BLaER1 (cell line): ENCODE measurements around the gene MRRF.

Source experiments
- H3K27ac ChIP-seq: shearing (Covaris generic); formaldehyde crosslinking; 2 replicates; pipeline ENCODE4 v1.8.1; 2022
- H3K27me3 ChIP-seq: shearing (Covaris generic); formaldehyde crosslinking; 2 replicates; pipeline ENCODE4 v1.8.1; 2022
- H3K36me3 ChIP-seq: shearing (Covaris generic); formaldehyde crosslinking; 2 replicates; pipeline ENCODE4 v1.8.1; 2022
- H3K4me1 ChIP-seq: shearing (Covaris generic); formaldehyde crosslinking; 2 replicates; pipeline ENCODE4 v1.8.1; 2022
- H3K4me2 ChIP-seq: shearing (Covaris generic); formaldehyde crosslinking; 2 replicates; pipeline ENCODE4 v1.8.1; 2022
- H3K4me3 ChIP-seq: shearing (Covaris generic); formaldehyde crosslinking; 2 replicates; pipeline ENCODE4 v1.8.1; 2022
- H3K9ac ChIP-seq: shearing (Covaris generic); formaldehyde crosslinking; 2 replicates; pipeline ENCODE4 v1.8.1; 2022
- H3K9me3 ChIP-seq: shearing (Covaris generic); formaldehyde crosslinking; 2 replicates; pipeline ENCODE4 v1.8.1; 2022
- H4K20me1 ChIP-seq: shearing (Covaris generic); formaldehyde crosslinking; 2 replicates; pipeline ENCODE4 v1.8.1; 2022
- Cebpa-rat ChIP-seq: shearing (Covaris generic); IDR thresholded peaks from 2 replicates; pipeline ENCODE4 v1.8.1; 2022

The MRRF gene

GRCh38 chr9:122364117-122364782 is 99.6 kb downstream of the MRRF start:
- Histone ChIP-seq H3K9ac (no peak overlapping the region), H3K9me3 (no peaks in the 10 kb centered on the region), H3K4me2 (no peak overlapping the region), H4K20me1 (no peaks in the 10 kb centered on the region), H3K4me1 (peaks cover 24% of the 10 kb centered on the region), H3K27ac (no peak overlapping the region), H3K27me3 (no peaks in the 10 kb centered on the region), H3K36me3 (no peaks in the 10 kb centered on the region), H3K4me3 (no peak overlapping the region)
- no peak for TF ChIP-seq Cebpa-rat

- no peak overlapping the region for H3K4me3 ChIP-seq
- no peak overlapping the region for H3K9ac ChIP-seq
- no peaks in the 10 kb centered on the region for H4K20me1 ChIP-seq
- H3K27me3 ChIP-seq, result no peaks in the 10 kb centered on the region
- peaks cover 28% of the 10 kb centered on the region for H3K4me1 ChIP-seq
- H3K36me3 ChIP-seq, result no peaks in the 10 kb centered on the region
- H3K27ac ChIP-seq, result no peak overlapping the region
- H3K4me2 ChIP-seq, result no peak overlapping the region
- no peaks in the 10 kb centered on the region for H3K9me3 ChIP-seq
- TF ChIP-seq Cebpa-rat, result no peak
Observed at GRCh38 chr9:122364783-122365150, 100.1 kb downstream of the MRRF start.

- no peaks in the 10 kb centered on the region for H3K9me3 ChIP-seq
- no peak for TF ChIP-seq Cebpa-rat
- H3K4me2 ChIP-seq, result peak overlapping the region; percentile 31
- no peak overlapping the region for H3K4me3 ChIP-seq
- peaks cover 38% of the 10 kb centered on the region for H3K4me1 ChIP-seq
- H4K20me1 ChIP-seq, result no peaks in the 10 kb centered on the region
- H3K9ac ChIP-seq, result no peak overlapping the region
- no peaks in the 10 kb centered on the region for H3K36me3 ChIP-seq
- H3K27ac ChIP-seq, result no peak overlapping the region
- H3K27me3 ChIP-seq, result no peaks in the 10 kb centered on the region
Observed at GRCh38 chr9:122366074-122366660, 101.5 kb downstream of the MRRF start.

- Histone ChIP-seq H3K27ac (no peak overlapping the region), H3K9me3 (no peaks in the 10 kb centered on the region)
- no peak for TF ChIP-seq Cebpa-rat
Observed at GRCh38 chr9:122367065-122367464, 102.4 kb downstream of the MRRF start.

GRCh38 chr9:122367774-122368460 is 103.2 kb downstream of the MRRF start:
- Histone ChIP-seq H4K20me1 (no peaks in the 10 kb centered on the region), H3K4me3 (no peak overlapping the region), H3K9me3 (no peaks in the 10 kb centered on the region), H3K4me1 (peaks cover 53% of the 10 kb centered on the region), H3K36me3 (no peaks in the 10 kb centered on the region), H3K9ac (no peak overlapping the region), H3K27me3 (no peaks in the 10 kb centered on the region), H3K27ac (no peak overlapping the region), H3K4me2 (peak overlapping the region; percentile 31; the same call in 1 of the 2 replicates)
- no peak for TF ChIP-seq Cebpa-rat

More at GRCh38 chr9:122367065-122367464, 102.4 kb downstream of the MRRF start:
- no peak overlapping the region for H3K9ac ChIP-seq
- H3K4me2 ChIP-seq, result peak overlapping the region; percentile 31
- H4K20me1 ChIP-seq, result no peaks in the 10 kb centered on the region
- no peak overlapping the region for H3K4me3 ChIP-seq
- H3K36me3 ChIP-seq, result no peaks in the 10 kb centered on the region
- no peaks in the 10 kb centered on the region for H3K27me3 ChIP-seq
- peaks cover 47% of the 10 kb centered on the region for H3K4me1 ChIP-seq

GRCh38 chr9:122368642-122369041 is 104.0 kb downstream of the MRRF start:
- no peaks in the 10 kb centered on the region for H3K36me3 ChIP-seq
- H3K27ac ChIP-seq, result no peak overlapping the region
- H3K9me3 ChIP-seq, result no peaks in the 10 kb centered on the region
- no peaks in the 10 kb centered on the region for H4K20me1 ChIP-seq
- peaks cover 59% of the 10 kb centered on the region for H3K4me1 ChIP-seq
- no peak for TF ChIP-seq Cebpa-rat
- no peak overlapping the region for H3K9ac ChIP-seq
- H3K27me3 ChIP-seq, result no peaks in the 10 kb centered on the region
- H3K4me2 ChIP-seq, result no peak overlapping the region
- no peak overlapping the region for H3K4me3 ChIP-seq

GRCh38 chr9:122370303-122370702 is 105.6 kb downstream of the MRRF start:
- H3K4me1 ChIP-seq, result peaks cover 66% of the 10 kb centered on the region
- no peak overlapping the region for H3K27ac ChIP-seq
- no peaks in the 10 kb centered on the region for H3K36me3 ChIP-seq
- peak overlapping the region; percentile 40; the same call in 1 of the 2 replicates for H3K9ac ChIP-seq
- peak overlapping the region; percentile 99 for H3K4me2 ChIP-seq
- TF ChIP-seq Cebpa-rat, result no peak
- no peaks in the 10 kb centered on the region for H4K20me1 ChIP-seq
- H3K9me3 ChIP-seq, result no peaks in the 10 kb centered on the region
- H3K4me3 ChIP-seq, result peak overlapping the region; percentile 64
- no peaks in the 10 kb centered on the region for H3K27me3 ChIP-seq

- Histone ChIP-seq H3K9me3 (no peaks in the 10 kb centered on the region), H3K4me2 (peak within 1 kb of the TSS; percentile 99), H3K4me1 (peaks cover 62% of the 10 kb centered on the region), H3K27ac (peak within 1 kb of the TSS; percentile 41; the same call in 1 of the 2 replicates), H3K36me3 (no peaks in the 10 kb centered on the region), H3K4me3 (peak within 1 kb of the TSS; percentile 64), H4K20me1 (no peaks in the 10 kb centered on the region), H3K9ac (peak within 1 kb of the TSS; percentile 57; the same call in 1 of the 2 replicates), H3K27me3 (no peaks in the 10 kb centered on the region)
- no peak for TF ChIP-seq Cebpa-rat
Observed at GRCh38 chr9:122370869-122371755, 106.4 kb downstream of the MRRF start, which contains the start of gene PTGS1. Gene PTGS1 (plus strand): TSS chr9:122371024. CDS start chr9:122371085, 61 bp downstream.

- Histone ChIP-seq H3K4me3 (peak overlapping the region; percentile 64; the same call in 1 of the 2 replicates), H3K4me1 (peaks cover 60% of the 10 kb centered on the region), H3K27me3 (no peaks in the 10 kb centered on the region), H3K4me2 (peak overlapping the region; percentile 99), H3K36me3 (no peaks in the 10 kb centered on the region), H4K20me1 (no peaks in the 10 kb centered on the region), H3K9ac (no peak overlapping the region), H3K27ac (no peak overlapping the region), H3K9me3 (no peaks in the 10 kb centered on the region)
- TF ChIP-seq Cebpa-rat, result no peak
Observed at GRCh38 chr9:122371846-122372245, 107.2 kb downstream of the MRRF start.
